AG08395 (cell line): ENCODE results near the gene ASNS.

ENCODE experiments used
- DNase-seq: peaks from one replicate; pipeline ENCODE4 v3.0.0; 2012; ENCODE audit warnings: mixed read lengths, low spot score

ASNS gene

GRCh38 chr7:97842772-97843345 lies 29.3 kb downstream of the ASNS start:
- DNase-seq, result no peak

- no peak for DNase-seq
Measured at GRCh38 chr7:97842006-97842405, 30.2 kb downstream of the ASNS start.

DNA sequence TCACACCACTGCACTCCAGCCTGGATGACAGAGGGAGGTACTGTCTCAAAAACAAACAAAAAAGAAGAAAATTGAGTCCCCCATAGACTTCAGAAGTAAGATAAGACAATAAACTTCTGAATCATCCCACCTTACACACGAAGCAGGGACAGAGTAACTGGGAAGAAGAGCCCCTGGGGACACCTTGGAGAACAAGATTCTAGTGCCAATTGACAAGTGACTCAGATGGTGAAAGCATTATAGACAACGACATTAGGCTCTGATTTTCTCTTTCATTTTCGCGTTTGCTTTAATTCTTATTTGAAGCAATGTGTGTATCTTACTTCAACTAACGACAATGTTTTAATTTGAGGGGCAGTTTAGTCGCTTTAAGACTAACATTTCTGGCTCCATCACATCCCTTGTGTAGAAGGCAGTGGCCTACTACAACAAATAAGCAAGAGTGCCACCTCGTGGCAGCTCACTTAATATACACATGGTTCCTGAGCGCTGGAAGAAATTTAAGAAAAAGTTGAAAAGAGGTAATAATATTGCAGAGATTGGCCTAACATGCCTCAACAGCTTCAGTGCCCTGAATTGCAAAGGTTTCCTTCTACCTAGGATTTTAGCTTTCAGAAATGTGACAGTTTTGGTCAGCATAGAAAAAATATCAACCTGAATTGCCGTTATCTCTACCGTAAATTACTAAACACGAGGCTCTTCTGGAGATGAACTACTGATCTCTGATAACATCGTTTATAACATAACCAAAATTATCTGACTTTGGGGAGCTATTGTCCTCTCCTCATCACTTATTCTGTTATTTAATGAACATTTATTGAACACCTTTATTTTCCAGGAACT lies 36.7 kb downstream of the ASNS start:
- DNase-seq, result peak; percentile 57

GRCh38 chr7:97819161-97819560 lies 53.0 kb downstream of the ASNS start:
- DNase-seq, result no peak

- no peak for DNase-seq
Measured at GRCh38 chr7:97818066-97818663, 54.0 kb downstream of the ASNS start.
